ENCODE results near the gene UMPS. TPM values are rescaled to one million over a fixed set of nuclear protein-coding genes. Genes with fewer than 3 reads are reported as not detected.

Gene UMPS
- polyA plus RNA-seq, 2 of the 4 experiments (the other 2 are of a cell fraction): 53.0 to 64.4 TPM

DNA sequence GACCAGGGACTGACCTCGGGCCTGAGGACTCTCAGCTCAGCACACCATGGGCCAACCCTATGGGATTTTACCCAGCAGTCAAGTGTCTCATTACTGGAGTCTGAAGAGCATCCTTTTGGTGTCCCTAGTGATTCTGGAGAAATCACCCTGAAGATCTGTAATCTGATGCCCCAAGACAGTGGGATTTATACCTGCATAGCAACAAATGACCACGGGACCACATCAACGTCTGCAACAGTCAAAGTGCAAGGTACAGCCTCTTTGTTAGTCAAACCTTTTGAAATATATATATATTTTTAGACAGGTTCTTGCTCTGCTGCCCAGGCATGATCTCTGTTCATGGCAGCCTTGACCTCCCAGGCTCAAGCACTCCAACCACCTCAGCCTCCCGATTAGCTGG is 34.2 kb upstream of the UMPS start:
- no peaks in the 10 kb centered on the region for H3K9me3 ChIP-seq
- DNase-seq (ENCODE audit: low read depth in 1 of 2, low spot score in 1 of 2): no peak
- no peaks in the 10 kb centered on the region for H3K4me1 ChIP-seq
- no peak for TF ChIP-seq NFE2L2 (conservative IDR thresholded peaks at IDR 0.05; ENCODE audit: low read length)
- TF ChIP-seq POLR2A (IDR thresholded peaks at IDR 0.05; ENCODE audit: low read length): no peak
- no peak for TF ChIP-seq CHD4 (IDR thresholded peaks at IDR 0.05; ENCODE audit: borderline replicate concordance)
- TF ChIP-seq TFCP2L1 (CRISPR knock-in tag; IDR thresholded peaks at IDR 0.05): no peak
- no peak for TF ChIP-seq ESRRA (IDR thresholded peaks at IDR 0.05; ENCODE audit: borderline replicate concordance, low read length)
- no peak for TF ChIP-seq FOXS1 (CRISPR knock-in tag; IDR thresholded peaks at IDR 0.05)
- ATAC-seq: no peak
- no peak for FAIRE-seq
- ChIA-PET CTCF (interaction anchor here (1.1 kb wide), 1 partner anchor 145 kb away, joined by 3 read pairs; no protein-coding TSS in a partner anchor), POLR2A (no interaction called here)
- 64% methylated on average over 4 of the region's 4 CpGs for WGBS (ENCODE audit: missing lambda C conversion rate)
- no peak overlapping the region for H3K4me3 ChIP-seq
- no peak overlapping the region for H3K27ac ChIP-seq
- no peak overlapping the region for H3K4me2 ChIP-seq

DNA sequence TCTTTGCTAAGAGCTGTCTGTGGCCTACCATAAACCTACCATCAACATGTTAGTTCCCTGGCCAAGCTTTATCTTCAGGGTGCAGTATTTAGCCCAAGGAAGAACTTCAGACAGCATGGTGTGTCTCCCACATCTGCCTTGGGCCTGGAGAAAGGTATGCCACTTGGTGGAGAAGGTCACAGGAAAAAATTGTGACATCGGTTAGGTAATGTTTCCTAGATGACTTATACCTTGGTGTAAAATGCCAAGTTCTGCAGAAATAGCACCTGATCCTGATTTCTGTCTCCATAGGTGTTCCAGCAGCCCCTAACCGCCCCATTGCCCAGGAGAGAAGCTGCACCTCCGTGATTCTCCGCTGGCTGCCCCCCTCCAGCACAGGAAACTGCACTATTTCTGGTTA is 33.0 kb upstream of the UMPS start:
- ATAC-seq: no peak
- WGBS (ENCODE audit: missing lambda C conversion rate): 73% methylated on average over 4 of the region's 4 CpGs
- Histone ChIP-seq H3K4me1 (peaks cover 8% of the 10 kb centered on the region; the same call in 2 of the 3 replicates), H3K27ac (no peak overlapping the region), H3K9me3 (no peaks in the 10 kb centered on the region), H3K4me3 (no peak overlapping the region), H3K4me2 (no peak overlapping the region)
- FAIRE-seq: no peak
- ChIA-PET CTCF (interaction anchor here (0.9 to 4.2 kb wide), 4 partner anchors 9 to 147 kb away, joined by 3 to 31 read pairs (median 8); no protein-coding TSS in a partner anchor), POLR2A (no interaction called here)
- TF ChIP-seq EHF (CRISPR knock-in tag; IDR thresholded peaks at IDR 0.05): no peak
- TF ChIP-seq, protein P1, sequence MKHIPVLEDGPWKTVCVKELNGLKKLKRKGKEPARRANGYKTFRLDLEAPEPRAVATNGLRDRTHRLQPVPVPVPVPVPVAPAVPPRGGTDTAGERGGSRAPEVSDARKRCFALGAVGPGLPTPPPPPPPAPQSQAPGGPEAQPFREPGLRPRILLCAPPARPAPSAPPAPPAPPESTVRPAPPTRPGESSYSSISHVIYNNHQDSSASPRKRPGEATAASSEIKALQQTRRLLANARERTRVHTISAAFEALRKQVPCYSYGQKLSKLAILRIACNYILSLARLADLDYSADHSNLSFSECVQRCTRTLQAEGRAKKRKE (CRISPR knock-in tag; IDR thresholded peaks at IDR 0.05; ENCODE audit: low read depth): no peak
- no peak for TF ChIP-seq RAD21 (conservative IDR thresholded peaks at IDR 0.05 in 1 of 2, IDR thresholded peaks at IDR 0.05 in 1 of 2)
- TF ChIP-seq, protein P2, sequence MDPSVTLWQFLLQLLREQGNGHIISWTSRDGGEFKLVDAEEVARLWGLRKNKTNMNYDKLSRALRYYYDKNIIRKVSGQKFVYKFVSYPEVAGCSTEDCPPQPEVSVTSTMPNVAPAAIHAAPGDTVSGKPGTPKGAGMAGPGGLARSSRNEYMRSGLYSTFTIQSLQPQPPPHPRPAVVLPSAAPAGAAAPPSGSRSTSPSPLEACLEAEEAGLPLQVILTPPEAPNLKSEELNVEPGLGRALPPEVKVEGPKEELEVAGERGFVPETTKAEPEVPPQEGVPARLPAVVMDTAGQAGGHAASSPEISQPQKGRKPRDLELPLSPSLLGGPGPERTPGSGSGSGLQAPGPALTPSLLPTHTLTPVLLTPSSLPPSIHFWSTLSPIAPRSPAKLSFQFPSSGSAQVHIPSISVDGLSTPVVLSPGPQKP (IDR thresholded peaks at IDR 0.05; ENCODE audit: low read depth, low read length): no peak
- no peak for TF ChIP-seq CHD4 (IDR thresholded peaks at IDR 0.05; ENCODE audit: borderline replicate concordance)
- TF ChIP-seq, protein P3, sequence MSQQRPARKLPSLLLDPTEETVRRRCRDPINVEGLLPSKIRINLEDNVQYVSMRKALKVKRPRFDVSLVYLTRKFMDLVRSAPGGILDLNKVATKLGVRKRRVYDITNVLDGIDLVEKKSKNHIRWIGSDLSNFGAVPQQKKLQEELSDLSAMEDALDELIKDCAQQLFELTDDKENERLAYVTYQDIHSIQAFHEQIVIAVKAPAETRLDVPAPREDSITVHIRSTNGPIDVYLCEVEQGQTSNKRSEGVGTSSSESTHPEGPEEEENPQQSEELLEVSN (IDR thresholded peaks at IDR 0.05; ENCODE audit: borderline replicate concordance, low read depth): no peak
- TF ChIP-seq SMC3 (IDR thresholded peaks at IDR 0.05): no peak
- no peak for TF ChIP-seq EHMT2 (IDR thresholded peaks at IDR 0.05; ENCODE audit: low read depth)
- TF ChIP-seq, protein P4, sequence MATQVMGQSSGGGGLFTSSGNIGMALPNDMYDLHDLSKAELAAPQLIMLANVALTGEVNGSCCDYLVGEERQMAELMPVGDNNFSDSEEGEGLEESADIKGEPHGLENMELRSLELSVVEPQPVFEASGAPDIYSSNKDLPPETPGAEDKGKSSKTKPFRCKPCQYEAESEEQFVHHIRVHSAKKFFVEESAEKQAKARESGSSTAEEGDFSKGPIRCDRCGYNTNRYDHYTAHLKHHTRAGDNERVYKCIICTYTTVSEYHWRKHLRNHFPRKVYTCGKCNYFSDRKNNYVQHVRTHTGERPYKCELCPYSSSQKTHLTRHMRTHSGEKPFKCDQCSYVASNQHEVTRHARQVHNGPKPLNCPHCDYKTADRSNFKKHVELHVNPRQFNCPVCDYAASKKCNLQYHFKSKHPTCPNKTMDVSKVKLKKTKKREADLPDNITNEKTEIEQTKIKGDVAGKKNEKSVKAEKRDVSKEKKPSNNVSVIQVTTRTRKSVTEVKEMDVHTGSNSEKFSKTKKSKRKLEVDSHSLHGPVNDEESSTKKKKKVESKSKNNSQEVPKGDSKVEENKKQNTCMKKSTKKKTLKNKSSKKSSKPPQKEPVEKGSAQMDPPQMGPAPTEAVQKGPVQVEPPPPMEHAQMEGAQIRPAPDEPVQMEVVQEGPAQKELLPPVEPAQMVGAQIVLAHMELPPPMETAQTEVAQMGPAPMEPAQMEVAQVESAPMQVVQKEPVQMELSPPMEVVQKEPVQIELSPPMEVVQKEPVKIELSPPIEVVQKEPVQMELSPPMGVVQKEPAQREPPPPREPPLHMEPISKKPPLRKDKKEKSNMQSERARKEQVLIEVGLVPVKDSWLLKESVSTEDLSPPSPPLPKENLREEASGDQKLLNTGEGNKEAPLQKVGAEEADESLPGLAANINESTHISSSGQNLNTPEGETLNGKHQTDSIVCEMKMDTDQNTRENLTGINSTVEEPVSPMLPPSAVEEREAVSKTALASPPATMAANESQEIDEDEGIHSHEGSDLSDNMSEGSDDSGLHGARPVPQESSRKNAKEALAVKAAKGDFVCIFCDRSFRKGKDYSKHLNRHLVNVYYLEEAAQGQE (IDR thresholded peaks at IDR 0.05): no peak
- no peak for TF ChIP-seq MYC (IDR thresholded peaks at IDR 0.05; ENCODE audit: borderline replicate concordance, low read length)
- no peak for TF ChIP-seq PHF8 (IDR thresholded peaks at IDR 0.05; ENCODE audit: borderline replicate concordance, low read depth)
- TF ChIP-seq POLR2AphosphoS2 (conservative IDR thresholded peaks at IDR 0.05; ENCODE audit: low read length): no peak
- TF ChIP-seq, protein P5, sequence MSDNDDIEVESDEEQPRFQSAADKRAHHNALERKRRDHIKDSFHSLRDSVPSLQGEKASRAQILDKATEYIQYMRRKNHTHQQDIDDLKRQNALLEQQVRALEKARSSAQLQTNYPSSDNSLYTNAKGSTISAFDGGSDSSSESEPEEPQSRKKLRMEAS (IDR thresholded peaks at IDR 0.05): no peak
- TF ChIP-seq HOXA7 (CRISPR knock-in tag; IDR thresholded peaks at IDR 0.05): no peak
- no peak for TF ChIP-seq CBX8 (IDR thresholded peaks at IDR 0.05)
- DNase-seq (ENCODE audit: low read depth in 1 of 2, low spot score in 1 of 2): no peak
